HG03280 (cell line): Measurements from ENCODE around the gene OR52E4.

Source experiments
- ATAC-seq: cut with Tn5 transposase; IDR thresholded peaks from one replicate; pipeline ENCODE4 v1.9.1; 2021; ENCODE audit warnings: mild to moderate bottlenecking, moderate library complexity; ENCODE audit not compliant: unreplicated experiment

Gene OR52E4

DNA sequence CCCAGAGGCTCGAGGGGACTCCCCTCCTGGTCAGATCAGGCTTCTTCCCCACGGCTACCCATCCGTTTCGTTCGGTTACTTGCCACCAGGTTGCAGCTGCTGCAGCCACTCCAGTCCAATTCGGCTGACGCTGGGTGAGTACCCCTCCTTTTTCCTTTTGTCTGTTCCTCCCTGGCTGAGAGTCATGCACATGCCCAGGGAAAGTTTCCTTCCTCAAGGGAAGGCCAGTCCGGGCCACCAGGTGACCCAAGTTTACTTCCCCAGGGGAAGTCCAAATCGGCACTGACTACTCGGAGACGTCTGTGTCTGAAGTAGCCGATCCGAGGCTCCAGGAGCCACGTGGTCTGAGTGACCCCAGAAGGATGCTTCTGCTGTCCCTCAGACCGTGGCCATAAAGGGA lies 48.4 kb downstream of the OR52E4 start:
- no peak for ATAC-seq

DNA sequence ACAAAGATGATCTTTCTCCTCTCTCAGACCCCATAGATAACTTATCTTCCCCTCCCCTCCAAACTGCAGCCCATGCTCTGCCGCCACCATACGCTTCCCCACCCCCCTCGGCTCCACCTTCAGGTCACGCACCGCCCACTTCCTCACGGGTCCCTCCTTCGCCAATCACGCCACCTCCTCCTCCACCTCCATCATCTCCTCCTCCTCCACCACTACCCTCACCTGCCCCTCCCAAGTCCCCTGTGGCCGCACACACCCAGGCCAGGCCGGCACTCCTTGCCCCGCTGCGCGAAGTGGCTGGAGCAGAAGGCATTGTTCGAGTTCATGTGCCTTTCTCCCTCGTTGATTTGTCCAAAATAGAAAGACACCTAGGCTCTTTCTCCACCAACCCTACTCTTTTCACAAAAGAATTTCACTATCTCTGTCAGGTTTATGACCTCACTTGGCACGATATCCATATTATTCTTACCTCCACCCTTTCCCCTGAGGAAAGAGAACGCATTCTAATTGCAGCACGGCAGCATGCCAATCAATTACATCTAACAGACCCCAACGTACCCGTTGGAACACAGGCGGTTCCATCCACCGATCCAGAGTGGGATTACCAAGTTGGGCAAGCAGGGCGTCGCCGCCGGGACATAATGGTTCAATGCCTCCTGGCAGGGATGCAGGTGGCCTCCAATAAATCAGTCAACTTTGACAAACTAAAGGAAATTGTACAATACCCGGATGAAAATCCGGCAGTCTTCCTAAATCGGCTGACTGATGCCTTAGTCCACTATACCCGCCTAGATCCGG lies 49.3 kb downstream of the OR52E4 start:
- ATAC-seq = no peak

DNA sequence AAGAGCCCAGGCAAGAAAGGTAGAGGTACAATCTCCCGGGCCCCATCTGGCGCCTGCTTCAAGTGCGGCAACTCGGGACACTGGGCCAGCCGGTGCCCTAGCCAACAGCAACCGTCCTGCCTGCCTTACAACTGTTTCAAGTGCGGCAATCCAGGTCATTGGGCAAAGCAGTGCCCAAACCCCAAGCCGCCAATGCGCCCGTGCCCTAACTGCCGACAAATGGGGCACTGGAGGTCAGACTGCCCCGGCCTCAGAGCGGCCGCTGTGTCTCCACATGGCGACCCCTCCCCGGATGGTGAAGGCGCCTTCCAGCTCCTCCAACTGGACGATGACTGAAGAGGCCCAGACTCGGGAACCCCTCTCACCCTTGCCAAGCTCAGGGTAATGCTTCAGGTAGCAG lies 50.2 kb downstream of the OR52E4 start:
- ATAC-seq = no peak

DNA sequence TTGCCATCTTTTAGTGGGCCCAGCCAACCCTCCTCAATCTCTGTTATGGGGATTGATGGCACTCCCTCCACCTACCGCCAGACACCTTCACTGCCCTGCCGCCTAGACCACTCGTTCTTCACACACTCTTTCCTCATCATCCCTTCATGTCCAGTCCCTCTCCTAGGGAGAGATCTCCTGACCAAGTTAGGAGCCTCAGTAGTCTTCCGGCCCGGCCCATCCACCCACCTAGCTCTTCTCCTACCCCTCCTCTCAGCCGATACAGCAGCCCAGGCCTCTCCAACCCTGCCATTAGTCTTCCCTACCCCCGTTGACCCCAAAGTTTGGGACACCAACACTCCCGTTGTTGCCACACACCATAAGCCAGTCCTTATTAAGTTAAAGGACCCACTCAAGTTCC lies 50.6 kb downstream of the OR52E4 start:
- no peak for ATAC-seq

DNA sequence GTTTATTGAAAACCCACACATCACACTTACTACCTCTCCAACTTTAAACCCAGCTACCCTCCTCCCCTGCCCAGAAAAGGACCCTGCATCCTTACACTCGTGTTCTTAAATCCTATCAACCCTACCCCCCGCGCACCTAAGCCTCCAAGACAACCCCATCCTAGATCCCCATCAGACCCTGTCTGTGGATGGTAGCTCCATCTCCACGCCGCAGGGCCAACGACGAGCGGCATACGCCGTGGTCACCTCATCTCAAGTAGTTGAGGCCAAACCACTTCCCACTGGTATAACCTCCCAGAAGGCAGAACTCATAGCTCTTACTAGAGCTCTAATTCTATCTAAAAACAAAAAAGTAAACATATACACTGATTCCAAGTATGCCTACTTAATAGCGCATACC lies 52.2 kb downstream of the OR52E4 start:
- ATAC-seq = no peak

DNA sequence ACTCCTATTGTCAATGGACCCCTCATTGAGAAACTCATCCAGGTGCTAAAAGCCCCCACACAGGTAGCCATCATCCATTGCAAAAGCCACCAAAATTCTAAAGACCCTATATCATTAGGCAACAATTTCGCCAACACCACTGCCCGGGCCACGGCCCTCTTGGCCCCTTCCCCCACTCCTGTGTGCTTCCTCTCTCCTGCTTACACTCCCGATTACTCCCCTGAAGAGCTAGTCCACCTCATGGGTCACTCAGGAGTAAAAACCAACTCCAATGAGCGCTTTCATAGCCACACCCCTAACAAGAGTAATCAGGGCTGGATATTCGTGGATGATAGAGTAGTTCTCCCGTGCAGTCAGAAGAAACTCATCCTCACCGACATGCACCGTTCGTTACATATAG lies 52.7 kb downstream of the OR52E4 start:
- ATAC-seq = no peak
